ENCODE data around the gene POLR2A. TPM values are rescaled to one million over a fixed set of nuclear protein-coding genes. Genes with fewer than 3 reads are reported as not detected.
A peak's percentile ranks its signal among the peaks of the same experiment; 100 is the strongest.

Gene POLR2A
- total and polyA plus RNA-seq, 2 donors (not counting 3 experiments of a cell fraction or from before 2014, with no cell fraction given), result 45.9 to 145 TPM

DNA sequence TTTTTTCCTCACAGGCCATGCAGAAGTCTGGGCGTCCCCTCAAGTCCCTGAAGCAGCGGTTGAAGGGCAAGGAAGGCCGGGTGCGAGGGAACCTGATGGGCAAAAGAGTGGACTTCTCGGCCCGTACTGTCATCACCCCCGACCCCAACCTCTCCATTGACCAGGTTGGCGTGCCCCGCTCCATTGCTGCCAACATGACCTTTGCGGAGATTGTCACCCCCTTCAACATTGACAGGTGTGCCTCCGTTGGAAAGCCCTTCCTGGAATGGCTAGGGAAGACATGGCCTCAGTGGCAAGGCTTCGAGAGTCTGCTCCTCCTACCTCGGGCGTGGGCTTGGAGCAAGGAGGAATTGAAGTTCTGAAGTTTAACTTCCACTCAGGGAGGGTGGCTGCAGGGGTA, 13.5 kb downstream of the POLR2A start:
- ChIA-PET POLR2A (interaction anchor here (1.4 to 1.5 kb wide), 3 partner anchors 11 to 14 kb away, joined by 6 to 7 read pairs (median 7); no protein-coding TSS in a partner anchor), CTCF (interaction anchor here (0.8 to 3.5 kb wide), 11 partner anchors 10 to 168 kb away, joined by 3 to 25 read pairs (median 3); partner anchors contain the start of gene SENP3)
- Histone ChIP-seq H3K9me1 (replicated peaks; ENCODE audit: control insufficient read depth, extremely low read depth, insufficient read depth, low read length) (no peaks in the 10 kb centered on the region), H3K79me2 (ENCODE audit: control insufficient read depth, insufficient read depth, low read length) (peaks cover 37% of the 10 kb centered on the region), H3K27me3 (ENCODE audit: control insufficient read depth in 2 of 2, insufficient read depth in 2 of 2, low read length in 2 of 2) (no peaks in the 10 kb centered on the region), H3K9me3 (replicated peaks; ENCODE audit: control insufficient read depth, insufficient read depth, low read length) (no peaks in the 10 kb centered on the region), H2AFZ (ENCODE audit: low read depth, low read length) (no peak overlapping the region), H3K36me3 (ENCODE audit: control insufficient read depth in 2 of 2, extremely low read depth in 1 of 2, insufficient read depth in 2 of 2, low read length in 2 of 2) (peaks cover 36 to 44% of the 10 kb centered on the region in 2 experiments), H3K4me1 (ENCODE audit: control insufficient read depth, extremely low read depth, insufficient read depth, low read length) (peaks cover 23% of the 10 kb centered on the region), H4K20me1 (replicated peaks; ENCODE audit: control insufficient read depth, extremely low read depth, insufficient read depth, low read length) (no peaks in the 10 kb centered on the region), H3K4me3 (replicated peaks in 1 of 3; ENCODE audit: insufficient read depth in 1 of 3, low read depth in 1 of 3, low read length in 3 of 3) (no peak overlapping the region), H3K9ac (replicated peaks; ENCODE audit: extremely low read depth, insufficient read depth, low read length) (no peak overlapping the region), H3K27ac (ENCODE audit: insufficient read depth, low read depth, low read length) (peak overlapping the region; percentile 30), H3K4me2 (ENCODE audit: insufficient read depth, low read length) (no peak overlapping the region)
- no TSS peak for BruUV-seq (replicated peaks)
- intact Hi-C loops (cut with micrococcal nuclease) (loop anchor here (1.0 to 2.0 kb wide), 2 partner anchors 13 to 141 kb away; partner anchors contain the start of gene POLR2A), dilution Hi-C loops (cut with MboI; ENCODE audit: extremely low pct_ligation_motif_present, low sequenced_read_pairs) (no loop called here)
- no peak for TF ChIP-seq POLR2AphosphoS5 (IDR thresholded peaks at IDR 0.05; ENCODE audit: insufficient read depth, low read depth, low read length)
- no peak for TF ChIP-seq JUN (IDR thresholded peaks at IDR 0.05; ENCODE audit: borderline replicate concordance, insufficient read depth, insufficient read length, low read depth)
- TF ChIP-seq MAX (IDR thresholded peaks at IDR 0.05; ENCODE audit: insufficient read depth, insufficient read length), result no peak
- no peak for TF ChIP-seq POLR2A (IDR thresholded peaks at IDR 0.05; ENCODE audit: low read depth, low read length)
- no peak for TF ChIP-seq GATA2 (IDR thresholded peaks at IDR 0.05; ENCODE audit: insufficient read depth, insufficient read length, low read depth, low read length)
- TF ChIP-seq, protein P1, sequence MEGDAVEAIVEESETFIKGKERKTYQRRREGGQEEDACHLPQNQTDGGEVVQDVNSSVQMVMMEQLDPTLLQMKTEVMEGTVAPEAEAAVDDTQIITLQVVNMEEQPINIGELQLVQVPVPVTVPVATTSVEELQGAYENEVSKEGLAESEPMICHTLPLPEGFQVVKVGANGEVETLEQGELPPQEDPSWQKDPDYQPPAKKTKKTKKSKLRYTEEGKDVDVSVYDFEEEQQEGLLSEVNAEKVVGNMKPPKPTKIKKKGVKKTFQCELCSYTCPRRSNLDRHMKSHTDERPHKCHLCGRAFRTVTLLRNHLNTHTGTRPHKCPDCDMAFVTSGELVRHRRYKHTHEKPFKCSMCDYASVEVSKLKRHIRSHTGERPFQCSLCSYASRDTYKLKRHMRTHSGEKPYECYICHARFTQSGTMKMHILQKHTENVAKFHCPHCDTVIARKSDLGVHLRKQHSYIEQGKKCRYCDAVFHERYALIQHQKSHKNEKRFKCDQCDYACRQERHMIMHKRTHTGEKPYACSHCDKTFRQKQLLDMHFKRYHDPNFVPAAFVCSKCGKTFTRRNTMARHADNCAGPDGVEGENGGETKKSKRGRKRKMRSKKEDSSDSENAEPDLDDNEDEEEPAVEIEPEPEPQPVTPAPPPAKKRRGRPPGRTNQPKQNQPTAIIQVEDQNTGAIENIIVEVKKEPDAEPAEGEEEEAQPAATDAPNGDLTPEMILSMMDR (IDR thresholded peaks at IDR 0.05; ENCODE audit: extremely low read depth in 1 of 2, insufficient read depth in 1 of 2, low read depth in 1 of 2, low read length in 2 of 2), result no peak
- TF ChIP-seq FOS (IDR thresholded peaks at IDR 0.05; ENCODE audit: borderline replicate concordance, insufficient read depth, low read length), result no peak
- TF ChIP-seq EZH2 (IDR thresholded peaks at IDR 0.05; ENCODE audit: borderline replicate concordance, low read depth, low read length, severe bottlenecking), result no peak
- no peak for TF ChIP-seq MYC (IDR thresholded peaks at IDR 0.05; ENCODE audit: low read depth, low read length)
- DNase-seq (ENCODE audit: low read depth, low spot score), result no peak
- FAIRE-seq, result no peak

Data from endothelial cell of umbilical vein (primary cell).